ENCODE measurements around the gene COL23A1. TPM values are rescaled to one million over a fixed set of nuclear protein-coding genes. Genes with fewer than 3 reads are reported as not detected.

The COL23A1 gene
- total RNA-seq, 2 donors from 2014 or later: 0.16 to 0.24 TPM

DNA sequence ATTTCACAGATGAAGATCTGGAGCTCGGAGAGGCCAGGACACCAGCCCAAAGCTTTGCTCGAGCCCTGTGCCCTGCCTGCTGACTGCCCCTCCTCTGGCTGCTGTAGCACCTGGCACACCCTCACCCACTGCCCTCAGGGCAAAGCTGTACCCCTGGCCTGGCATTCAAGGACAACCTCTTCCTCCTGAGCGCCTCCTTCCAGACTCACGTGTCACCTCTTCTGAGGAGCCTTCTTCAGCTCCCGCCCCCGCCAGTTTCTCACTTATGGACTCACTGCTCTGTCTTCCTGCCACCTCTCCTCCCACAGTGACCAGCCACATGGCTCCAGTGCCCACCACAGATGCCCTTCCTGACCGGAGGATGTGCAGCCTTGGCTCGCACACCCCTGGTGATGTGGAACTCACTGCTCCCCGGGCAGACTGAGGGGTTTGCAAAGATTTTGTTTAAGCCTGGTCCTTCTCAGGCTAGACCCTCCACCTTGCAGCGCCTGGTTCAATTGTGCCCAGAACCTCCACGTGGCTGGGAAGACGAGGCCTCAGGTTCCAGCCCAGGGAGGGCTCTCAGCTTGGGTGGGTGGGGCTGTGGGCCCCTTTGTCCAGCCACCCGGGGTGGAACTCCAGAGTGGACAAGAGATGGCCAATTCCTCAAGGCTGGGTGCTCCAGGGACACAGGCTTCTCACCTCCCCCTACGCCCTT, 311.0 kb downstream of the COL23A1 start:
- H3K4me1 Mint-ChIP-seq: no peaks in the 10 kb centered on the region
- ATAC-seq (replicated peaks): no peak
- H3K27me3 Mint-ChIP-seq: peaks cover 11% of the 10 kb centered on the region
- peaks cover 9% of the 10 kb centered on the region for H3K9me3 Mint-ChIP-seq
- no peak overlapping the region for H3K4me3 Mint-ChIP-seq
- H3K36me3 Mint-ChIP-seq (ENCODE audit: low read depth): no peaks in the 10 kb centered on the region
- H3K27ac Mint-ChIP-seq: no peak overlapping the region

DNA sequence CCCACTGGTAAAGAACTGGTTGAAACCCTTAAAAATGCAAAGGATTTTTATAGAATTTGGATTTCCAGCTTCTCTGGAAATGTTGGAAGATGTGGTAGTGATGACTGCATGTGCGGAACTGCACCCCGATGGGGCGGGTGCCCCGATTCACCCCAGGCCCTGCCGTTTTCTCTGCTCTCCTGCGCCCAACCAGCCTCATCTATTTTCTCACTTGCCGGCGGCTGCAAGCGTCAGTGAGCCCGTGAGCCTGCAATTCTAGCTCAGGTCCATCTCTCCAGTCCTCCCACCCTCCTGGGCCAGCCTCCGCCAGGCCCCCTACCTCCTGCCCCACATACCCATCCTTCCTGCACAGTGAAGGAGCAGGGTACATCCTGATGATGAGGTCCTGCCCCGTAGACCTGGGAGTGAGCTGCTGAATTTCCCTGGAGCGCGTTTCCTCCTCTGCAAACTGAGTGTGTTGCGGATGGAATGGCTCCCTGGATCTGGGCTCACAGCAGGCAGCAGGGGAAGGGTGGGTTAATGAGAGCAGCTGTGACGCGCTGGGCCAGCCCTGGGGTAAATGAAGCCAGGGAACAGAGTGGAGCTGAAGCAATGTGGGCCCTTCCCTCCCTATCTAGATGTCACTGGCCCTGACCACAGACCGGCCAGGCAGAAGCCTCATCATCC, 311.7 kb downstream of the COL23A1 start:
- no peaks in the 10 kb centered on the region for H3K4me1 Mint-ChIP-seq
- no peaks in the 10 kb centered on the region for H3K36me3 Mint-ChIP-seq (ENCODE audit: low read depth)
- H3K4me3 Mint-ChIP-seq: no peak overlapping the region
- no peak for ATAC-seq (replicated peaks)
- peaks cover 3% of the 10 kb centered on the region for H3K9me3 Mint-ChIP-seq
- H3K27ac Mint-ChIP-seq: no peak overlapping the region
- H3K27me3 Mint-ChIP-seq: peaks cover 11% of the 10 kb centered on the region

DNA sequence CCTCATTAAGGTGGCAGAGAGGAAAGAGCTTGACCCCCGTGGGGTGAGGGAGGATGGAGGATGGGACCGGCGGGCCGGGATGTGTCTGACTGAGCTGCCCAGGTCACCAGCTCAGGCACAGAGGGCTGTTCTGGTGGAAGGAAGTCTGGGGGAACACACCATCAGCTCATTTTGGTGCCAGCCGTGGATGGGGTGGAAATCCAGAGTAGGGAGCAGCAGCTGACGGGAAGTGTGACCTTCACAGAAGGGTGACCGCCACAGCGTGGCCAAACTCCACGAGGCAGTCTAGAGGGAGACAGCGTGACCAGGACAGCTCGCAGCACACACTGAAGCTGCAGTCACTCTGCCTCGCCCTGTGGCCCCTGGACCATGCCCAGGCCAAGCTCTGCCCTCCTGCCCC, 312.3 kb downstream of the COL23A1 start:
- Mint-ChIP-seq H3K36me3 (ENCODE audit: low read depth) (no peaks in the 10 kb centered on the region), H3K27ac (no peak overlapping the region), H3K4me1 (no peaks in the 10 kb centered on the region)

DNA sequence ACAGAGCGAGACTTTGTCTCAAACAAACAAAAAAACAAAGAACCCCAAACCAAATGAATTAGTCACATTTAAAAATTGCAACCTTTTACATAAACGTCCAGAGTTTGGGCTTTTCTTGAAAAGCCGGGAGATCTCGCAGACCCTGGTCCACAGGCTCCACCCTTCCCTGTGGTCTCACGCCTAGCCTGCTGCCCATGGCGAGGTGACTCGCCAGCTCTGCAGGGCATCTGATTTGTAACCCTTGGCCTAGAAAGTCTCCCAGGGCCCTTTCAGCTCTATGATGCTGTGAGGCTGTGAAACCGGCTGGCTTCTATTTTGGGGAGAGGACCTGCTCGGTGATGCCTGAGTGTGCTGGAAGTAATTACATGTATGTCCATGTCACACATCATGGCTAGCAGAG, 312.8 kb downstream of the COL23A1 start:
- H3K27me3 Mint-ChIP-seq: peaks cover 11% of the 10 kb centered on the region
- no peak for ATAC-seq (replicated peaks)

More for the DNA sequence above, 312.3 kb downstream of the COL23A1 start:
- H3K27me3 Mint-ChIP-seq: peaks cover 11% of the 10 kb centered on the region
- H3K4me3 Mint-ChIP-seq: no peak overlapping the region
- no peaks in the 10 kb centered on the region for H3K9me3 Mint-ChIP-seq
- no peak for ATAC-seq (replicated peaks)

DNA sequence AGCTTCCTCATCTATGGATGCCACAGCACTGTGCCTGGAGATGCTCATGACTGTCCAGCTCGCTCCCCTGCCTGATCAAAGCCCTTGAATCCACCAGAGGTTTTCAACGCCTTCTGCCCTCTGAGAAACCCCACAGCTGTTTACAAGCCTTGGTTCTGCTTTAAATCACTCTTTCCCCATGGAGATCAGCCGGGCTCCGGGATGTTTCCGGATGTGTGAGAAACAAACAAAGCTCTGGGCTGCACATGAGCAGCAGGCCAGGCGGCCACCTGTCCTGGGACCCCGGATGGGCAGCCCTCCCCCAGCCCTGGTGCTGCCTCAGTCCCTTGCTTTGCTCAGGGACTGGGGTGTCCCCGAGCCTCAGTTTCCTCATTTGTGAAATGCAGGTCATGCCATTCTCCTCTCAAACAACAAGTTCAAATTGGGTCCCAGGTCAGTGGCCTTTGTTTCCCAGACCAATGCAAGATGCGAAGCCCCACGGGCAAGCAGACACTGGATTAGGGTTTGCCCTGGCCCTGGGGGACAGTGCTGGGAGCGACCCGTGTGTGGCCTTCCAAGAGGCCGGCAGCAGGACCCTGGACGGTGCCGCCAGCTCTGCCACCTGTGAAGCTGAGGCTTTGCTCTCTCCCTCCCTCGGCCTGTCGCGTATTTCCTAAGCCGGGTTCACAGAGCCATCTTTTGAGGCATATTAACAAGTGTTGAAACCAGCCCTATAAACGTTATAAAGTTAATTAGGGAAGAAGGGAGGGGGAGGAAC, 315.2 kb downstream of the COL23A1 start:
- no peak for ATAC-seq (replicated peaks)
- no peaks in the 10 kb centered on the region for H3K36me3 Mint-ChIP-seq (ENCODE audit: low read depth)
- no peak overlapping the region for H3K27ac Mint-ChIP-seq
- H3K4me3 Mint-ChIP-seq: no peak overlapping the region
- H3K27me3 Mint-ChIP-seq: peaks cover 13% of the 10 kb centered on the region
- no peaks in the 10 kb centered on the region for H3K9me3 Mint-ChIP-seq
- H3K4me1 Mint-ChIP-seq: no peaks in the 10 kb centered on the region

More for the DNA sequence above, 312.8 kb downstream of the COL23A1 start:
- H3K9me3 Mint-ChIP-seq: no peaks in the 10 kb centered on the region
- H3K4me3 Mint-ChIP-seq: no peak overlapping the region
- H3K4me1 Mint-ChIP-seq: no peaks in the 10 kb centered on the region
- H3K36me3 Mint-ChIP-seq (ENCODE audit: low read depth): no peaks in the 10 kb centered on the region
- no peak overlapping the region for H3K27ac Mint-ChIP-seq

DNA sequence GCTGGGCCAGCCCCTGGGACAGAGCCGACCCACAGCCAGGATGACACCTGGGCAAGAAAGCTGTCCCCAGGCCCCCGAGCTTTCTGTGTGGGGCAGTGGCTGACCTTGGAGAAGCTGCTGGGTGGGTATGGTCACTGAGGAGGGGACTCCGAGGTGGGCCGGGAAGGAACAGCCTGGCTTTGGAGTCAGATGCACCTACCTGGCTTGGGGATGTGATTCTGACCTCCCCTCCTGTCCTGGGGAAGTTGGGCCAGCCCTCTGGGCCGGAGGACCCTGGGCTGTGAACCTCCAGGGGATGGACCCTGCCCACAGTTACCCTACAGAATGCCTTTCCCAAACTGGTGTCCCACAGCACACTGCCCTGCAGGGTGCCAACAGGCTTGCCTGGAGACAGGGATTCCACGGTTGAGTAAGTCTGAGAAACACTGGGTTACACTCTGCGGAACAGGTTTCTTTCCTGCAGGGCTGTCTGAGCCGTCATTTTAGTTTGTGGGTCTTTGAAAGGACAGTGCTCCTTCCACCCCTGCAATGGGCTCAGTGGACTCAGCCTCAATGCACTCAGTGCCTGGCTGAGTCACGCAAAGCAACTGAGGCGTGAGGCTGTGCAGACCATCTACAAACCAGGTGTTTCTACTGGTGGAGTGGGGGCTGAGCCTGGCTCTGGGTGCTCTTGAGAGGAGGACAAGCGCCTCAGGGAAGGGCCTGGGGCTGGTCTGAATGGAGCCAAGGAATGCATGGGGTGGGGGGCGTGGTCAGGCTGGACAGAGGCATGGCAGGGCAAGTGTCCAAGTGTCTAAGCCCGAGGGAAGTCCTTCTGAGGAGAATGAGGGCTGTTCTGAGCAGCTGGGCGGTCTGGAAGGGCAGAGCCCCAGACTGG, 316.3 kb downstream of the COL23A1 start:
- Mint-ChIP-seq H3K27me3 (peaks cover 6% of the 10 kb centered on the region), H3K36me3 (ENCODE audit: low read depth) (no peaks in the 10 kb centered on the region), H3K9me3 (no peaks in the 10 kb centered on the region), H3K4me1 (no peaks in the 10 kb centered on the region), H3K4me3 (no peak overlapping the region), H3K27ac (no peak overlapping the region)
- no peak for ATAC-seq (replicated peaks)

DNA sequence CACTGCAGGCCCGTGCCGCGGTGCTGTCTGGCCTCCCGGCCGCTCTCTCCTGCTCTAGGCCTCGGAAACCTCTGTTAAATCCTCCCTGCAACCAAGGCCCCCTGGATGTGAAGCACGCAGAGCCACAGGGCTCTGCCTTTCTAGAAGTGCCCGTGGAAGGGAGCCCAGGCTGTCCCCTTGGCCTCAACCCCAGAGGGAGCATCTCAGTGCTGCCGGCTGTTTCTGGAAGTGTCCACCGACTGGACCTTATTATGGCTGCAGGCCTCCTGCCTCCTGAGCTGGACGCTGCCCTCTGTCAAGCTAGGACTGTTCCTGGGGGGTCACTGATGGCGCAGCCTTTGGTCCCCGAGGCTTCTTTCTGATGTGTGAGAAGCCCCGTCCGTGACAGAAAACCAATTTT, 317.2 kb downstream of the COL23A1 start:
- peaks cover 6% of the 10 kb centered on the region for H3K27me3 Mint-ChIP-seq
- no peaks in the 10 kb centered on the region for H3K9me3 Mint-ChIP-seq
- no peak for ATAC-seq (replicated peaks)
- no peak overlapping the region for H3K4me3 Mint-ChIP-seq
- no peak overlapping the region for H3K27ac Mint-ChIP-seq
- H3K4me1 Mint-ChIP-seq: no peaks in the 10 kb centered on the region
- H3K36me3 Mint-ChIP-seq (ENCODE audit: low read depth): no peaks in the 10 kb centered on the region

DNA sequence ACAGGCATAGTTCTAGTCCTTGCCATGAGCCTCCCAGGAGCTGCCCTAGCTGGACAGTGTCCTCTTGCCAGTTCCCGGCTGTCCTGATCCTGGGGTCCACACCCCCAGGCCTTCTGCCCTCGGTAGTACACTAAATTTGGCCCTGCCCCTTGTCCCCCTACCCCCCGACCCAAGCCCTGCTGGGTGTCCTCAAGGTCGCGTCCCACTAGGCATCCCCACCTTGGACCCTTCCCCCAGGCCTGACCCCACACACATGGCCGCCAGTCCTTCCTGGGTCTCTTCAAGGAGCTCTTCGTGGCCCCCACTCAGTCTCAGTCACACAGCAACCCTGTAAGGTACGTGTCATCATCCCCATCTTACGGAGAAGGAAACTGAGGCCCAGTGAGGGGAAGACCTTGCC, 317.6 kb downstream of the COL23A1 start:
- Mint-ChIP-seq H3K36me3 (ENCODE audit: low read depth) (no peaks in the 10 kb centered on the region), H3K27ac (no peak overlapping the region), H3K9me3 (no peaks in the 10 kb centered on the region)

DNA sequence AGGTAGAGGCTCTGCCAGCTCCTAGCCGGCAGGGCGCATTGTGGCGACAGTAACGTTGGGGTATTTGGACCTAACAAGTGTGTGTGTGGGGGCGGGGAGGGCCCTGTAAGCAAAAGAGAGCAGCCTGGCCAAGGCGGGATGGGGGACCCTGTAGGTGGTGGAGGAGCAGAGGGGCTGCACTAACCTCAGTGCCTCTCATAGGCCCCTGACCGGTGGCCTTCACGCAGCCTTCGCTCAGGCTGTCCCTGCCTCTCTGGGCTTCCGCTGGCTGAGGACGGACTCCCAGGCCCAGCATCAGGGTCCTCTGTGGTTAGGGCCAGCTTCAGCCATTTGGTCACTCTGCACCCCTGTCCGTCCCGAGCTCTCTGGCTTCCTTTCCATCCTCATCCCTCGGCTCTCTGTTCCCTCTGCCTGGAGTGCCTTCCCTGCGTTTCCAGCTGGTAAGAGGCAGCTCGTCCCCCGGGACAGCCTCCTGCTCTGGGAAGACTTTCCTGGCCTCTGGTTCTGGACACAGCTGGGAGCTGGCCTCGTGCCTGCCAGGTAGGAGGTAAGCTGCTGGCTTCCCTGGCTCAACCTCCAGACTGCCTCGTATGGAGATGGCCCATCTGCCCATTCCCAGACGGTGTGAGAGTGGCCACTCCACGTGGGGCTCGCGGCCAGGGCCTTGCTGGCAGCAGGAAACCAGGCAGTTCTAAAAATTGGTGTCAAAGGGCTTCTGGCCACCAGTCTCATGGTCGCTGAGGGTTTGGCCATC, 318.3 kb downstream of the COL23A1 start:
- Mint-ChIP-seq H3K9me3 (no peaks in the 10 kb centered on the region), H3K4me1 (no peaks in the 10 kb centered on the region), H3K36me3 (ENCODE audit: low read depth) (no peaks in the 10 kb centered on the region), H3K27ac (no peak overlapping the region), H3K4me3 (no peak overlapping the region), H3K27me3 (peaks cover 3% of the 10 kb centered on the region)
- no peak for ATAC-seq (replicated peaks)

More for the DNA sequence above, 317.6 kb downstream of the COL23A1 start:
- peaks cover 4% of the 10 kb centered on the region for H3K27me3 Mint-ChIP-seq
- H3K4me3 Mint-ChIP-seq: no peak overlapping the region
- H3K4me1 Mint-ChIP-seq: no peaks in the 10 kb centered on the region
- ATAC-seq (replicated peaks): no peak

DNA sequence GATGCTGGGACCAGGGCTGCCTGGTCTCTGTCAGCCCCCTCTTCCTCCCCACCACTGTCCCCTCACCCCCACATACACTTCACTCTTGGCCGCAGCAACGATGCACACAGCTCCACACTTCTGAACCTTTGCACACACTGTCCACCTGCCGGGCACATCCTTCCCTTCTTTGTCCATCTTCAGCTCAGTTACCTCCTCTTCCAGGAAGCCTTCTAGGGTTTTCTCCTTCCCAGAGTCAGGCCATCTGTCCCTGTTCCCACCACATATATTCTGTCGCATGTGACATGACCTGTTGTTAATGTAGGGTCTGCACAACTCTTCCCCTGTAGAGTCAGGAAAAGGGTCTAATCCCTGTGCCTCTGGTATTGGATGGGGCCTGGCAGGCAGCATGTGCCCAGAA, 319.0 kb downstream of the COL23A1 start:
- Mint-ChIP-seq H3K27ac (no peak overlapping the region), H3K36me3 (ENCODE audit: low read depth) (no peaks in the 10 kb centered on the region), H3K4me1 (no peaks in the 10 kb centered on the region), H3K27me3 (peaks cover 3% of the 10 kb centered on the region), H3K9me3 (no peaks in the 10 kb centered on the region), H3K4me3 (no peak overlapping the region)
- no peak for ATAC-seq (replicated peaks)

DNA sequence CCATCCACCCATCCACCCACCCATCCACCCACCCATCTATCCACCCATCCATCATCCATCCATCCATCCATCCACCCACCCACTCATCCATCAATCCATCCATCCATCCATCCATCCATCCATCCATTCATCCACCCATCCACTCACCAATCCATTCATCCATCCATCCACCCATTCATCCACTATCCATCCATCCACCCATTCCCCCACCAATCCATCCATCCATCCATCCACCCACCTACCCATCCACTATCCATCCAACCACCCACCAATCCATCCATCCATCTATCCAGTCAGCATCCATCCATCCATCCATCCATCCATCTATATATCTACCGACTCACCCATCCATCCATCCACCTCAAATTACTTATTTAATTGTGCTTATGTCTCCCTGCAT, 320.7 kb downstream of the COL23A1 start:
- Mint-ChIP-seq H3K4me1 (no peaks in the 10 kb centered on the region), H3K27ac (no peak overlapping the region), H3K36me3 (ENCODE audit: low read depth) (no peaks in the 10 kb centered on the region), H3K4me3 (no peak overlapping the region), H3K9me3 (no peaks in the 10 kb centered on the region), H3K27me3 (peaks cover 3% of the 10 kb centered on the region)
- no peak for ATAC-seq (replicated peaks)

DNA sequence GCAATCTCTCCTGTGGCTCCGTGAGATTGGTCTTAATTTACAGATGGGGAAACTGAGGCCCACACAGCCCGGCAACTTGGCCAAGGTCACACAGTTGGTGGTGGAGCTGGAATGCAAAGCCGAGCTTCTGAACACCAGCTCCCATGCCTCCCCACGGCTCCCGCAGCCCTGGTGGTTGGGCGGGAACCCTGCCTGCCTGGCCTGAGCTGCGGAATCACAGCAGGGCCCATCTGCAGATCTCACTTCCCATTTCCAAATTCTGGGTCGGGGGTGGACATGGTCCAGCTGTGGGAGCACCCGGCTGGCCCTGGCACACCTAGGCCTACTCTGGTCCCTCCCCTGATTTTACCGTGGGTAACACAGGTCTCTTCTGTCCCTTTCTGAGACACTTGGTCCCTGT, 322.3 kb downstream of the COL23A1 start:
- no peak for ATAC-seq (replicated peaks)
- Mint-ChIP-seq H3K4me1 (no peaks in the 10 kb centered on the region), H3K36me3 (ENCODE audit: low read depth) (no peaks in the 10 kb centered on the region), H3K27ac (no peak overlapping the region), H3K4me3 (no peak overlapping the region), H3K27me3 (peaks cover 3% of the 10 kb centered on the region), H3K9me3 (no peaks in the 10 kb centered on the region)

DNA sequence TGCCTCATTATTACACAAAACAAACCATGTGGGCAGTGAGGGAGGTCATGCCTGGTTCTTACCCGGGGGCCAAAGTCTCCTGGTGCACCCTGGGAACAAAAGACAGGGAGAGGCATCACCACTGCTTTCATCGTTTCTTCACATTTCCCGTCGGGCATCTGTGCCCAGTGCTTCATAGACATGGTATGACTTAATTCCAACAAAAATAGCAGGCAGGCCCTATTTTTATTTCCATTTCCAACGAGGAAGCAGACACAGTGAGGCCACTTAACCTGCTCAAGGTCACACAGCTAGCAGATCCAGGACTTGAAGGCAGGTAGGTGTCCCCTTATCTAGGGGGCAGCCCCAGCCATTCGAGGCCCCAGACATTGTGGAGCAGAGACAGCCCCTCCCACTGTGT, 322.9 kb downstream of the COL23A1 start:
- no peak for ATAC-seq (replicated peaks)
- Mint-ChIP-seq H3K9me3 (no peaks in the 10 kb centered on the region), H3K36me3 (ENCODE audit: low read depth) (no peaks in the 10 kb centered on the region), H3K27ac (no peak overlapping the region), H3K27me3 (peaks cover 3% of the 10 kb centered on the region), H3K4me1 (no peaks in the 10 kb centered on the region), H3K4me3 (no peak overlapping the region)

DNA sequence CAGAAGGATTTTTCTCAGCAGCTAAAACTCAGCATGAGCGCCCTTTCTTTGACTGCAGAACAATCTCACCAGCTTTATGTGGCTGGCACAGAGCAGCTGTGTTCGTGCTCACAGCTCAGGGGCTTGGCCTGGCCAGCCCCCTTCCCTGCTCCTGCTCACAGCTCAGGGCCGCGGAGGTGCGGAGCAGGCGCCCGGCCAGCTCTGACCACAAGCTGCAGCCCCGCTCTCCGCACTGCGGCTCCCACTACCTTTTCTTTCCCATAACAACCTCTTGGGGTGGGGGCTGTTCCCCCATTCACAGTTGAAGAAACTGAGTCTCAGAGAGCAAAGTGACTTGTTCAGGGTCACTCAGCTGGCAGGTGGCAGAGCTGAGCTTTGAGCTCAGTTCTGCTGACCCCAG, 323.6 kb downstream of the COL23A1 start:
- H3K9me3 Mint-ChIP-seq: no peaks in the 10 kb centered on the region
- peaks cover 3% of the 10 kb centered on the region for H3K27me3 Mint-ChIP-seq
- H3K4me3 Mint-ChIP-seq: no peak overlapping the region
- H3K36me3 Mint-ChIP-seq (ENCODE audit: low read depth): no peaks in the 10 kb centered on the region
- H3K27ac Mint-ChIP-seq: no peak overlapping the region
- ATAC-seq (replicated peaks): no peak
- no peaks in the 10 kb centered on the region for H3K4me1 Mint-ChIP-seq
